Measurements from ENCODE around the gene UCN.

DNA sequence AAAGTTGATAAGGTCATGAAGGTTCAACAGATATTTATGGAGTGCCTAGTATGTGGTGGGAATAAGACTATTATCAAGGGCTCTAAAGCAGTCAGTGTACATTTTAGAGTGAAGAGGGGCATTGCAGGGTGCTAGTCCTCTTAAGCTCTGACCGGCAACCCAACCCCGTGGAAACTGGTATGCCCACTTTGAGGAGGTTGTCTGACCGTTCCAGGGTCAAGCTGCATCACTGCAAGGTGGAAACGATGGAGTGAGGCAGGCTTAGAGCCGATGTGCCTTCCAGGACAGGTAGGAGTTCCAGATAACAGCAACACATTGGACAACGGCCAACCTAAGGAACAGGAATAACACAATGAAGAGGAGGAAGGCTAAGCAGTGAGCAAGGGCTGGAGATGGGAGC is 1.4 kb upstream of the UCN start:
- no peak for TF ChIP-seq POLR2A (IDR thresholded peaks at IDR 0.05; ENCODE audit: low read depth)
- TF ChIP-seq EP300 (IDR thresholded peaks at IDR 0.05), result no peak
